RWPE1 (cell line): ENCODE data around the gene ENAH.

Source experiments
- CTCF ChIA-PET: fragments of 350-600 bp; sonication (Branson Sonifier 250); formaldehyde crosslinking; extraction: SDS; loops from one replicate; lab custom pipeline; 2021; lab: Yijun Ruan, JAX
- POLR2A ChIA-PET: fragments of 400-600 bp; formaldehyde crosslinking; extraction: SDS; loops from one replicate; lab custom pipeline; 2020; ENCODE audit warnings: antibody characterized with exemption; ENCODE audit not compliant: low non-redundant PET; lab: Yijun Ruan, JAX
- DNase-seq: peaks from one replicate; pipeline ENCODE4 v3.0.0; 2012; ENCODE audit warnings: low spot score
- H3K27ac ChIP-seq: fragments of 450-650 bp; 2 replicates; pipeline ENCODE4 v1.5.1; 2017
- TF ChIP-seq, protein P1 (sequence below): fragments of 450-650 bp; conservative IDR thresholded peaks from 2 replicates; pipeline ENCODE4 v1.5.1; 2017; ENCODE audit warnings: low read depth, mild to moderate bottlenecking

ENAH gene

GRCh38 chr1:225509770-225510169 is 143.2 kb downstream of the ENAH start:
- no peak for DNase-seq
- CTCF ChIA-PET = interaction anchor here (0.8 to 2.6 kb wide), 2 partner anchors 24 to 263 kb away, joined by 3 to 7 read pairs; no protein-coding TSS in a partner anchor
- POLR2A ChIA-PET = no interaction called here
- TF ChIP-seq, protein P1, sequence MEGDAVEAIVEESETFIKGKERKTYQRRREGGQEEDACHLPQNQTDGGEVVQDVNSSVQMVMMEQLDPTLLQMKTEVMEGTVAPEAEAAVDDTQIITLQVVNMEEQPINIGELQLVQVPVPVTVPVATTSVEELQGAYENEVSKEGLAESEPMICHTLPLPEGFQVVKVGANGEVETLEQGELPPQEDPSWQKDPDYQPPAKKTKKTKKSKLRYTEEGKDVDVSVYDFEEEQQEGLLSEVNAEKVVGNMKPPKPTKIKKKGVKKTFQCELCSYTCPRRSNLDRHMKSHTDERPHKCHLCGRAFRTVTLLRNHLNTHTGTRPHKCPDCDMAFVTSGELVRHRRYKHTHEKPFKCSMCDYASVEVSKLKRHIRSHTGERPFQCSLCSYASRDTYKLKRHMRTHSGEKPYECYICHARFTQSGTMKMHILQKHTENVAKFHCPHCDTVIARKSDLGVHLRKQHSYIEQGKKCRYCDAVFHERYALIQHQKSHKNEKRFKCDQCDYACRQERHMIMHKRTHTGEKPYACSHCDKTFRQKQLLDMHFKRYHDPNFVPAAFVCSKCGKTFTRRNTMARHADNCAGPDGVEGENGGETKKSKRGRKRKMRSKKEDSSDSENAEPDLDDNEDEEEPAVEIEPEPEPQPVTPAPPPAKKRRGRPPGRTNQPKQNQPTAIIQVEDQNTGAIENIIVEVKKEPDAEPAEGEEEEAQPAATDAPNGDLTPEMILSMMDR = no peak
- no peak overlapping the region for H3K27ac ChIP-seq

DNA sequence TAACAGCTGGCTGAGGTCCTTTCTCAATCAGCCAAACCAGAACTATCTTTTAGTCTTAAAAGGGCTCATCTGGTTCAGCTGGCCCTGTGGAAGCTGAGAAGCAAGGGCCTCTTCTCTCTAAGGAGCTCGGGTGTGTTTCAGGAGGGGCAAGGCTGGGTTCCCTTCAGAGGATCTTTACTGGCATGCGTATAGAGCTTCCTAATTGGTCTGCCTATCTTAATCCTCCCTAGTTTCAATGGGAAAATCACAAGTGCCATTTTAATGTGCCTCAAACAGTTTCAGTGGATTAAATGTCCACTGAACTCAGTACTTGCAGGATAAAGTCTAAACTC is 143.6 kb downstream of the ENAH start:
- TF ChIP-seq, protein P1 = no peak
- H3K27ac ChIP-seq = peak overlapping the region; percentile 55
- ChIA-PET CTCF (interaction anchor here (0.7 to 2.6 kb wide), 5 partner anchors 24 to 337 kb away, joined by 3 to 7 read pairs (median 4); no protein-coding TSS in a partner anchor), POLR2A (no interaction called here)
- DNase-seq = no peak

DNA sequence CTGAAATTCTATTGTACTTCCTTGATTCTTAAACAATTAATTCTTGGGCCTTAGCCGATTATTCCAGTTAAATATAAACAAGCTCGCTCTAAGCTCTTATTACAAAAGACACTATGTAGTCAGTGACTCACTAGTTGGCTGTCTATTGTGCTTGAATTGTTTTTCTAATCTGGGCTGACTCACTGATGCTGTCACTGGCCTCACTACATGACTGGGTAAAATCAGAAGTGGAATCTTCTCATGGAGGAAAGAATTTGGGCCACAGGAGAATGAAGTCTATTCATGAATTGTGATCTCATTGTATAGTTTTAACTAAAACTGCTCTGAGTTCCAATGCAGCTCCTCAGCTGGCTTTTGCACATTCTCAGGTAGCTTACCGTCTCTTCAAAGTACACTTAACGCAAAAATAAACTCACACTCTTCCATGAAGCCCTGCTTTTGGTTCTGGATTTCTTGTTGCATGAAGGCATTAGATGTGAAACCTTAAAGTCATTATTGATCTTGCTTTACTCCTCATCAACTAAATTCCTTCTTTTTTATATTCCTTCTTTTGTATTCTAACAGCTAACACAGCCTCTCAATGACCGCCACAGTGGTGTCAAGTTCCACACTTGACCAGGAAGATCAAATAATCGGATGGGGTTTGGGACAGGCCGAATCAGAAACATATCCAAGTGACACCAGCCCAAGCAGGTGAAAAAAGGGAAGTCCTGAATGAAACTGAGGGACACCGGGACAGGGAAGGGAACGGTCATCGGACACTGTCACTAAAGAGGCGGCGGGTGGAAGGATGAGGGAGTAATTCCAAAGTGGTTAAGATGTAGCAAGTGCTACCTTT is 144.2 kb downstream of the ENAH start:
- peak; percentile 96 for DNase-seq
- ChIA-PET CTCF (interaction anchor here (0.5 to 1.0 kb wide), 7 partner anchors 23 to 338 kb away, joined by 3 to 8 read pairs (median 4); no protein-coding TSS in a partner anchor), POLR2A (interaction anchor here (1.3 kb wide), 1 partner anchor 269 kb away, joined by 3 read pairs; the partner anchor contains the start of gene SRP9)
- peak overlapping the region; percentile 55 for H3K27ac ChIP-seq
- TF ChIP-seq, protein P1 = no peak

DNA sequence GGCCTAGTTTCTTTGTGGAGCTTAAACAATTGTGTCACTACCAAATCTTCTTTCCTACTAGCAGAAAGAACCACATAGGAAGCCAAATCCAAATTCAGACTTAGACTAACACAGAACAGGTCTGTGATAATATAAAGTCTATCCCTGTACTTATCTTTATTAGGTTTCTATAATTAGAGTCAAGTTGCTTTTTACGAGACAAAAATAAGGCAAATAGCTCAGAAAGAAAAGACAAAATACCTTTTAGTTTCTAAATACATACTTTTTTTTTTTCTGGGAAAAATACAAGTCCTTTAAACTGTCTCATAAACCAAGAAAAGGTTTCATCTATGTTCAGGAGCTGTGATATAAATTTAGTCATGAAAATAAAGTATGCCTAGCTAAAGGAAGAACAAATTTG is 146.2 kb downstream of the ENAH start:
- POLR2A ChIA-PET = interaction anchor here (0.7 kb wide), 1 partner anchor 294 kb away, joined by 3 read pairs; no protein-coding TSS in a partner anchor
- DNase-seq = no peak
- CTCF ChIA-PET = interaction anchor here (0.8 to 1.1 kb wide), 3 partner anchors 12 to 266 kb away, joined by 3 to 7 read pairs (median 3); no protein-coding TSS in a partner anchor
- TF ChIP-seq, protein P1 = no peak
- H3K27ac ChIP-seq = no peak overlapping the region

- DNase-seq = no peak
- H3K27ac ChIP-seq = no peak overlapping the region
- TF ChIP-seq, protein P1 = no peak
- ChIA-PET CTCF (interaction anchor here (1.1 kb wide), 1 partner anchor 483 kb away, joined by 3 read pairs; no protein-coding TSS in a partner anchor), POLR2A (no interaction called here)
Measured at GRCh38 chr1:225504776-225505175, 148.1 kb downstream of the ENAH start.

DNA sequence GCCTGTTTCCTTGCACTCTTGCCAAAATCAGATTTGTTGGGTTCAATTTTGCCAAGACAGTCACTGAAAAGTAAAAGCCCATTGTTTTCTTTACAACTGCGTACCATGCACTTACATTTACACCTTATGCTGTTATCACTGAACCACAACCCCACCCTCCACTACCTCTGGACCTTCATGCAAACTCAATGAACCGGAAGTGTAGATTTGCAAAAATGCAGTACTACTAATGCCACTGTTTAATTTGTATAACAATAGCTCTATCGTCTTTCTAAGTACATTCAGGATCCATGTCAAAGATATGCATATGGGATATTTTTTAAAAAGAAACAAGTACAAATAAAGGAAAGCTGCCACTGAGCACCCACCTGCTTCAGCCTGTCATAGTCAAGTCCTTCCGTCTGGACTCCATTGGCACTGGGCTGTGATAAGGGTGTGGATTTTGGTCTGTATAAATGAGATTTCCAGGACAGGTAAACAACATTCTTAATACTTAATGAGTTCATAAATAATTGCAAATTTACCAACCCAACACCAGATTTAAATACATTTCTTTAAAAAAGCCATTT is 152.2 kb downstream of the ENAH start:
- no peak overlapping the region for H3K27ac ChIP-seq
- CTCF ChIA-PET = interaction anchor here (1.1 kb wide), 1 partner anchor 20 kb away, joined by 3 read pairs; no protein-coding TSS in a partner anchor
- TF ChIP-seq, protein P1 = no peak
- POLR2A ChIA-PET = no interaction called here
- no peak for DNase-seq
